Mesendoderm (in vitro differentiated cells): ENCODE data around the gene RFPL4A.
"Not testable (repeated sequence)": the region's sequence is repeated elsewhere in the genome, so short reads cannot be mapped to it uniquely, and the experiment has no call there.

Experiments used
- DNase-seq: peaks from one replicate; pipeline ENCODE4 v3.0.0; 2013
- H2AK5ac ChIP-seq: 2 replicates; pipeline ENCODE4 v1.6.1; 2013; ENCODE audit warnings: low read length, inconsistent platforms
- H2BK120ac ChIP-seq: 2 replicates; pipeline ENCODE4 v1.6.1; 2013; ENCODE audit warnings: low read depth, mild to moderate bottlenecking, low read length, moderate library complexity, mixed read lengths
- H2BK15ac ChIP-seq: replicated peaks from 2 replicates; pipeline ENCODE4 v1.6.1; 2013; ENCODE audit warnings: low read depth, mild to moderate bottlenecking, moderate library complexity
- H2BK5ac ChIP-seq: 2 replicates; pipeline ENCODE4 v1.6.1; 2013; ENCODE audit warnings: low read length, inconsistent platforms
- H3K18ac ChIP-seq: 2 replicates; pipeline ENCODE4 v1.6.1; 2013; ENCODE audit warnings: mild to moderate bottlenecking, low read length, mixed read lengths
- H3K23ac ChIP-seq: one replicate; pipeline ENCODE4 v1.6.1; 2013; ENCODE audit warnings: low read length
- H3K27ac ChIP-seq: 2 replicates; pipeline ENCODE4 v1.5.1; 2013; ENCODE audit warnings: low read depth, mild to moderate bottlenecking, inconsistent platforms, low read length, moderate library complexity
- H3K27me3 ChIP-seq: 2 replicates; pipeline ENCODE4 v1.6.1; 2013; ENCODE audit warnings: low read length, control low read depth, mild to moderate bottlenecking, inconsistent platforms; ENCODE audit not compliant: insufficient read depth, poor library complexity
- H3K36me3 ChIP-seq: 2 replicates; pipeline ENCODE4 v1.6.1; 2013; ENCODE audit warnings: low read length, inconsistent platforms; ENCODE audit not compliant: control insufficient read depth, insufficient read depth
- H3K4ac ChIP-seq: one replicate; pipeline ENCODE4 v1.6.1; 2013; ENCODE audit warnings: low read depth, mild to moderate bottlenecking, low read length, moderate library complexity
- H3K4me1 ChIP-seq: 2 replicates; pipeline ENCODE4 v1.6.1; 2013; ENCODE audit warnings: low read depth, low read length, inconsistent platforms; ENCODE audit not compliant: control insufficient read depth
- H3K4me2 ChIP-seq: 2 replicates; pipeline ENCODE4 v1.6.1; 2013; ENCODE audit warnings: low read length
- H3K4me3 ChIP-seq: 2 replicates; pipeline ENCODE4 v1.5.1; 2013; ENCODE audit warnings: mild to moderate bottlenecking, low read length
- H3K56ac ChIP-seq: one replicate; pipeline ENCODE4 v1.6.1; 2013; ENCODE audit warnings: low read length
- H3K79me1 ChIP-seq: 2 replicates; pipeline ENCODE4 v1.6.1; 2013; ENCODE audit warnings: low read length, inconsistent platforms
- H3K79me2 ChIP-seq: 2 replicates; pipeline ENCODE4 v1.6.1; 2013; ENCODE audit warnings: mild to moderate bottlenecking, low read length; ENCODE audit not compliant: control insufficient read depth, insufficient read depth
- H3K9ac ChIP-seq: 2 replicates; pipeline ENCODE4 v1.6.1; 2013; ENCODE audit warnings: low read length, inconsistent platforms
- H4K5ac ChIP-seq: one replicate; pipeline ENCODE4 v1.6.1; 2013; ENCODE audit warnings: low read length
- H4K8ac ChIP-seq: one replicate; pipeline ENCODE4 v1.6.1; 2013; ENCODE audit warnings: low read depth, mild to moderate bottlenecking, control low read depth, low read length, moderate library complexity
- WGBS: extraction: QIAGEN DNeasy Blood & Tissue Kit; methylation state at CpG from one replicate; pipeline ENCODE4 v1.1.7; 2013; ENCODE audit warnings: low lambda C conversion rate, missing lambda C conversion rate; ENCODE audit not compliant: insufficient coverage; ENCODE audit errors: extremely low coverage; 5-methylcytosine and 5-hydroxymethylcytosine counted together

RFPL4A gene

GRCh38 chr19:55717879-55718711, 40.8 kb upstream of the RFPL4A start:
- H3K27ac ChIP-seq, H3K4me3 ChIP-seq, H3K56ac ChIP-seq, H3K9ac ChIP-seq, H3K4me2 ChIP-seq, H3K27me3 ChIP-seq, H2BK5ac ChIP-seq, H3K79me1 ChIP-seq, H4K8ac ChIP-seq, H2BK120ac ChIP-seq, DNase-seq, H3K36me3 ChIP-seq, H3K79me2 ChIP-seq, H2BK15ac ChIP-seq, H2AK5ac ChIP-seq, H3K23ac ChIP-seq, H4K5ac ChIP-seq, H3K18ac ChIP-seq, H3K4me1 ChIP-seq, H3K4ac ChIP-seq: not testable (repeated sequence)
- no CpG with 5 or more reads among the region's 13 CpGs for WGBS

GRCh38 chr19:55720214-55720746, 38.6 kb upstream of the RFPL4A start:
- Histone ChIP-seq H2BK5ac (no peak overlapping the region), H3K79me2 (no peaks in the 10 kb centered on the region), H3K23ac (no peak overlapping the region), H3K4me2 (no peak overlapping the region), H3K36me3 (no peaks in the 10 kb centered on the region), H3K4me1 (no peaks in the 10 kb centered on the region), H3K56ac (no peak overlapping the region), H3K18ac (no peak overlapping the region), H3K27ac (no peak overlapping the region), H3K4ac (no peak overlapping the region), H2AK5ac (no peak overlapping the region), H4K8ac (no peak overlapping the region), H3K4me3 (no peak overlapping the region), H2BK120ac (no peak overlapping the region), H3K27me3 (no peaks in the 10 kb centered on the region), H3K9ac (no peak overlapping the region), H3K79me1 (no peaks in the 10 kb centered on the region), H4K5ac (no peak overlapping the region), H2BK15ac (no peak overlapping the region)
- no peak for DNase-seq
- WGBS: no CpG with 5 or more reads among the region's 5 CpGs

GRCh38 chr19:55720801-55721200, 38.1 kb upstream of the RFPL4A start:
- Histone ChIP-seq H3K23ac (no peak overlapping the region), H3K18ac (no peak overlapping the region)

GRCh38 chr19:55723491-55723890, 35.4 kb upstream of the RFPL4A start:
- no peak overlapping the region for H4K5ac ChIP-seq
- no peak overlapping the region for H2BK120ac ChIP-seq
- H3K4me3 ChIP-seq: no peak overlapping the region
- H3K36me3 ChIP-seq: no peaks in the 10 kb centered on the region
- no peaks in the 10 kb centered on the region for H3K79me1 ChIP-seq
- H2BK5ac ChIP-seq: no peak overlapping the region
- no peak overlapping the region for H3K23ac ChIP-seq
- H3K18ac ChIP-seq: no peak overlapping the region
- no peak for DNase-seq
- H3K9ac ChIP-seq: no peak overlapping the region
- H3K4me1 ChIP-seq: no peaks in the 10 kb centered on the region
- H4K8ac ChIP-seq: no peak overlapping the region
- WGBS: no CpG with 5 or more reads among the region's 8 CpGs
- no peak overlapping the region for H3K56ac ChIP-seq
- no peak overlapping the region for H2BK15ac ChIP-seq
- no peak overlapping the region for H3K4ac ChIP-seq
- H3K4me2 ChIP-seq: no peak overlapping the region
- no peak overlapping the region for H3K27ac ChIP-seq
- H3K27me3 ChIP-seq: no peaks in the 10 kb centered on the region
- no peak overlapping the region for H2AK5ac ChIP-seq
- H3K79me2 ChIP-seq: no peaks in the 10 kb centered on the region

More at GRCh38 chr19:55720801-55721200, 38.1 kb upstream of the RFPL4A start:
- H3K79me2 ChIP-seq: no peaks in the 10 kb centered on the region
- H3K4me1 ChIP-seq: no peaks in the 10 kb centered on the region
- H3K27ac ChIP-seq: no peak overlapping the region
- no peak overlapping the region for H3K56ac ChIP-seq
- no peak overlapping the region for H3K9ac ChIP-seq
- H3K4ac ChIP-seq: no peak overlapping the region
- H3K27me3 ChIP-seq: no peaks in the 10 kb centered on the region
- no peak overlapping the region for H4K8ac ChIP-seq
- no CpG with 5 or more reads among the region's 3 CpGs for WGBS
- no peak overlapping the region for H2BK5ac ChIP-seq
- H3K4me2 ChIP-seq: no peak overlapping the region
- no peak overlapping the region for H4K5ac ChIP-seq
- no peak overlapping the region for H2AK5ac ChIP-seq
- H3K79me1 ChIP-seq: no peaks in the 10 kb centered on the region
- H2BK120ac ChIP-seq: no peak overlapping the region
- H2BK15ac ChIP-seq: no peak overlapping the region
- DNase-seq: no peak
- no peaks in the 10 kb centered on the region for H3K36me3 ChIP-seq
- H3K4me3 ChIP-seq: no peak overlapping the region

- not testable (repeated sequence) for H3K4ac ChIP-seq, H2BK120ac ChIP-seq, H3K4me1 ChIP-seq, DNase-seq, H4K5ac ChIP-seq, H3K18ac ChIP-seq, H3K79me1 ChIP-seq, H3K79me2 ChIP-seq, H3K27me3 ChIP-seq, H3K56ac ChIP-seq, H3K4me3 ChIP-seq, H3K27ac ChIP-seq, H3K36me3 ChIP-seq, H3K9ac ChIP-seq, H2AK5ac ChIP-seq, H3K4me2 ChIP-seq, H3K23ac ChIP-seq, H2BK15ac ChIP-seq, H4K8ac ChIP-seq, H2BK5ac ChIP-seq
- WGBS: no CpG with 5 or more reads among the region's 2 CpGs
Observed at GRCh38 chr19:55730378-55730777, 28.5 kb upstream of the RFPL4A start.
